Measurements from ENCODE around the gene ARHGEF4. TPM values are rescaled to one million over a fixed set of nuclear protein-coding genes. Genes with fewer than 3 reads are reported as not detected.

ARHGEF4 gene
- total and polyA plus RNA-seq, 2 experiments from 2014 or later: 4.6 to 16.6 TPM

- TF ChIP-seq EZH2phosphoT487 (IDR thresholded peaks at IDR 0.05; ENCODE audit: unreplicated experiment): no peak
- TF ChIP-seq EZH2 (IDR thresholded peaks at IDR 0.05; ENCODE audit: low read depth, unreplicated experiment): no peak
- TF ChIP-seq JUNB (IDR thresholded peaks at IDR 0.05; ENCODE audit: unreplicated experiment): no peak
- TF ChIP-seq REST (IDR thresholded peaks at IDR 0.05; ENCODE audit: unreplicated experiment): no peak
- TF ChIP-seq ZNF331 (CRISPR knock-in tag; IDR thresholded peaks at IDR 0.05; ENCODE audit: low read depth): no peak
- TF ChIP-seq CREB1 (CRISPR knock-in tag; IDR thresholded peaks at IDR 0.05; ENCODE audit: low read depth): no peak
- TF ChIP-seq NANOG (IDR thresholded peaks at IDR 0.05; ENCODE audit: borderline replicate concordance): no peak
- no peak for TF ChIP-seq STAT1 (IDR thresholded peaks at IDR 0.05; ENCODE audit: unreplicated experiment)
- no peak overlapping the region; the same call in 1 of the 2 replicates for H3K27ac Mint-ChIP-seq
- no peaks in the 10 kb centered on the region; the same call in none of the 2 replicates for H3K36me3 ChIP-seq (ENCODE audit: insufficient read depth)
- H2AFZ ChIP-seq: no peak overlapping the region
- no peaks in the 10 kb centered on the region; the same call in 2 of the 3 replicates for H3K9me3 Mint-ChIP-seq
- no peak overlapping the region for H3K27ac ChIP-seq (ENCODE audit: low read depth)
- H3K4me3 Mint-ChIP-seq: no peak overlapping the region
- peaks cover 9% of the 10 kb centered on the region; the same call in 2 of the 3 replicates for H3K4me1 Mint-ChIP-seq
- no peak overlapping the region for H3K4me2 ChIP-seq
- no peaks in the 10 kb centered on the region for H3K9me2 ChIP-seq (ENCODE audit: insufficient read depth)
- H3K79me2 ChIP-seq (replicated peaks; ENCODE audit: insufficient read depth): no peaks in the 10 kb centered on the region
- H3K27me3 ChIP-seq (ENCODE audit: insufficient read depth): no peaks in the 10 kb centered on the region
- peak; percentile 3; the same call in 1 of the 3 replicates for ATAC-seq
- H3K4me1 ChIP-seq (ENCODE audit: insufficient read depth): no peaks in the 10 kb centered on the region
- no peak for DNase-seq (ENCODE audit: low spot score)
- H4K20me1 ChIP-seq (replicated peaks; ENCODE audit: insufficient read depth): peaks cover 12% of the 10 kb centered on the region
- no peaks in the 10 kb centered on the region for H3F3A ChIP-seq (replicated peaks; ENCODE audit: low read depth)
- peaks cover 19% of the 10 kb centered on the region for H3K36me3 Mint-ChIP-seq (ENCODE audit: low read depth)
- H3K4me3 ChIP-seq: no peak overlapping the region
- peaks cover 12% of the 10 kb centered on the region for H3K27me3 Mint-ChIP-seq (ENCODE audit: insufficient read depth, low read depth, poor library complexity)
These were observed 207.5 kb downstream of the ARHGEF4 start for GRCh38 chr2:131044075-131044756.

GRCh38 chr2:131044757-131045150, 208.0 kb downstream of the ARHGEF4 start:
- TF ChIP-seq ZNF331 (CRISPR knock-in tag; IDR thresholded peaks at IDR 0.05; ENCODE audit: low read depth): no peak
- TF ChIP-seq EZH2phosphoT487 (IDR thresholded peaks at IDR 0.05; ENCODE audit: unreplicated experiment): no peak
- DNase-seq (ENCODE audit: low spot score) (no peak), ATAC-seq (no peak)
- no peaks in the 10 kb centered on the region for H3K27me3 ChIP-seq (ENCODE audit: insufficient read depth)
- H3K4me3 ChIP-seq: no peak overlapping the region
- Mint-ChIP-seq H3K4me1 (peaks cover 9% of the 10 kb centered on the region; the same call in 2 of the 3 replicates), H3K36me3 (ENCODE audit: low read depth) (peaks cover 24% of the 10 kb centered on the region), H3K27me3 (ENCODE audit: insufficient read depth, low read depth, poor library complexity) (peaks cover 11% of the 10 kb centered on the region), H3K9me3 (no peaks in the 10 kb centered on the region; the same call in 2 of the 3 replicates), H3K27ac (no peak overlapping the region), H3K4me3 (no peak overlapping the region)
- H3K79me2 ChIP-seq (replicated peaks; ENCODE audit: insufficient read depth): no peaks in the 10 kb centered on the region
- H2AFZ ChIP-seq: no peak overlapping the region
- no peaks in the 10 kb centered on the region for H3F3A ChIP-seq (replicated peaks; ENCODE audit: low read depth)
- no peak overlapping the region for H3K27ac ChIP-seq (ENCODE audit: low read depth)
- no peaks in the 10 kb centered on the region for H3K9me2 ChIP-seq (ENCODE audit: insufficient read depth)
- peaks cover 18% of the 10 kb centered on the region for H4K20me1 ChIP-seq (replicated peaks; ENCODE audit: insufficient read depth)
- H3K4me1 ChIP-seq (ENCODE audit: insufficient read depth): no peaks in the 10 kb centered on the region
- no peak overlapping the region for H3K4me2 ChIP-seq
- peaks cover 1% of the 10 kb centered on the region for H3K36me3 ChIP-seq (ENCODE audit: insufficient read depth)

Data from GM23338 (cell line).